ENCODE results near the gene CALHM1. TPM values are rescaled to one million over a fixed set of nuclear protein-coding genes. Genes with fewer than 3 reads are reported as not detected.

CALHM1 gene
- total RNA-seq, 1 experiment from 2014 or later: not detected

- Histone ChIP-seq H3K9me3 (ENCODE audit: low read depth, low read length, poor library complexity, severe bottlenecking) (no peaks in the 10 kb centered on the region), H3K4me1 (ENCODE audit: insufficient read depth, low read length, poor library complexity, severe bottlenecking) (no peaks in the 10 kb centered on the region), H3K4me3 (ENCODE audit: low read depth, low read length, poor library complexity, severe bottlenecking) (no peak overlapping the region), H3K27ac (ENCODE audit: low read depth, low read length, poor library complexity, severe bottlenecking) (no peak overlapping the region), H3K36me3 (ENCODE audit: insufficient read depth, low read length, poor library complexity, severe bottlenecking) (no peaks in the 10 kb centered on the region), H3K27me3 (replicated peaks; ENCODE audit: insufficient read depth, low read depth, low read length, poor library complexity) (peaks cover 23% of the 10 kb centered on the region)
- ChIA-PET POLR2A (ENCODE audit: low non-redundant PET) (interaction anchor here (0.6 kb wide), 1 partner anchor 48 kb away, joined by 3 read pairs; no protein-coding TSS in a partner anchor), CTCF (no interaction called here)
- intact Hi-C loops (cut with micrococcal nuclease; ENCODE audit: unreplicated experiment): no loop called here
- BruUV-seq (replicated peaks): no TSS peak
- DNase-seq (ENCODE audit: low spot score): no peak
- TF ChIP-seq EZH2 (IDR thresholded peaks at IDR 0.05; ENCODE audit: borderline replicate concordance, low read depth, low read length, poor library complexity, severe bottlenecking) (no peak), CTCF (conservative IDR thresholded peaks at IDR 0.05; ENCODE audit: low read depth, low read length) (no peak)
These were observed 42.5 kb upstream of the CALHM1 start for GRCh38 chr10:103501186-103501585.

GRCh38 chr10:103500481-103500880, 41.8 kb upstream of the CALHM1 start:
- Histone ChIP-seq H3K4me3 (ENCODE audit: low read depth, low read length, poor library complexity, severe bottlenecking) (no peak overlapping the region), H3K27ac (ENCODE audit: low read depth, low read length, poor library complexity, severe bottlenecking) (no peak overlapping the region), H3K4me1 (ENCODE audit: insufficient read depth, low read length, poor library complexity, severe bottlenecking) (no peaks in the 10 kb centered on the region), H3K27me3 (replicated peaks; ENCODE audit: insufficient read depth, low read depth, low read length, poor library complexity) (peaks cover 30% of the 10 kb centered on the region), H3K36me3 (ENCODE audit: insufficient read depth, low read length, poor library complexity, severe bottlenecking) (no peaks in the 10 kb centered on the region), H3K9me3 (ENCODE audit: low read depth, low read length, poor library complexity, severe bottlenecking) (no peaks in the 10 kb centered on the region)
- DNase-seq (ENCODE audit: low spot score): no peak
- ChIA-PET CTCF (no interaction called here), POLR2A (ENCODE audit: low non-redundant PET) (no interaction called here)
- intact Hi-C loops (cut with micrococcal nuclease; ENCODE audit: unreplicated experiment): no loop called here
- BruUV-seq (replicated peaks): no TSS peak
- TF ChIP-seq EZH2 (IDR thresholded peaks at IDR 0.05; ENCODE audit: borderline replicate concordance, low read depth, low read length, poor library complexity, severe bottlenecking) (no peak), CTCF (conservative IDR thresholded peaks at IDR 0.05; ENCODE audit: low read depth, low read length) (no peak)

- BruUV-seq (replicated peaks): no TSS peak
- Histone ChIP-seq H3K4me1 (ENCODE audit: insufficient read depth, low read length, poor library complexity, severe bottlenecking) (no peaks in the 10 kb centered on the region), H3K36me3 (ENCODE audit: insufficient read depth, low read length, poor library complexity, severe bottlenecking) (no peaks in the 10 kb centered on the region), H3K9me3 (ENCODE audit: low read depth, low read length, poor library complexity, severe bottlenecking) (no peaks in the 10 kb centered on the region), H3K27me3 (replicated peaks; ENCODE audit: insufficient read depth, low read depth, low read length, poor library complexity) (peaks cover 36% of the 10 kb centered on the region), H3K27ac (ENCODE audit: low read depth, low read length, poor library complexity, severe bottlenecking) (no peak overlapping the region), H3K4me3 (ENCODE audit: low read depth, low read length, poor library complexity, severe bottlenecking) (no peak overlapping the region)
- POLR2A ChIA-PET (ENCODE audit: low non-redundant PET): interaction anchor here (0.6 kb wide), 1 partner anchor 32 kb away, joined by 3 read pairs; no protein-coding TSS in a partner anchor
- intact Hi-C loops (cut with micrococcal nuclease; ENCODE audit: unreplicated experiment): no loop called here
- CTCF ChIA-PET: no interaction called here
- DNase-seq (ENCODE audit: low spot score): no peak
- TF ChIP-seq CTCF (conservative IDR thresholded peaks at IDR 0.05; ENCODE audit: low read depth, low read length): no peak
- TF ChIP-seq EZH2 (IDR thresholded peaks at IDR 0.05; ENCODE audit: borderline replicate concordance, low read depth, low read length, poor library complexity, severe bottlenecking): no peak
These were observed 41.2 kb upstream of the CALHM1 start for GRCh38 chr10:103499881-103500280.

All from A673 (cell line).